ENCODE results near the gene TRIM25.

The TRIM25 gene

GRCh38 chr17:56928586-56928985 lies 14.7 kb upstream of the TRIM25 start:
- DNase-seq (ENCODE audit: low read depth in 1 of 2, low spot score in 1 of 2): no peak

- DNase-seq (ENCODE audit: low read depth in 1 of 2, low spot score in 1 of 2): no peak
These were observed 12.9 kb upstream of the TRIM25 start for GRCh38 chr17:56926704-56927103.

DNA sequence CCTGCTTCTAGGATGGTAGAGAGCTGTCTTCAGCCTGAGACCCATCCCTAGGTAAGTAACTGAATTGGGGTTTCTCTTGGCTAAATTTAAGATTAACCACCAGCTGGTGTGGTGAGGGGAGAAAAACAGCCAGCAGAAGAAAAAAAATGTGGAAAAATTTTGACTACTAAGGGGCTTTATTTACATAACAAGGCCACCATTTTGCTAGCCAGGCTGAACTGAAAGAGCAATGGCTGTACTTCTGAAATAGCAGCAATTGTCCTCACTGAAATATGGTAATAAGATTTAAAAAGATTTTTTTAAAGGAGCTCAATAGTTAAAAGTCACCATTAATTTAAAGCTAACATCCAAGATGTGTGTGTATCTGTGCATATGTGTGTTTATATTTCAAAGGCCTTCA lies 12.4 kb upstream of the TRIM25 start:
- DNase-seq (ENCODE audit: low read depth in 1 of 2, low spot score in 1 of 2): no peak

GRCh38 chr17:56925088-56925487 lies 11.2 kb upstream of the TRIM25 start:
- DNase-seq (ENCODE audit: low read depth in 1 of 2, low spot score in 1 of 2): no peak

- DNase-seq (ENCODE audit: low read depth in 1 of 2, low spot score in 1 of 2): no peak
These were observed 5.9 kb upstream of the TRIM25 start for GRCh38 chr17:56919717-56920116.

DNA sequence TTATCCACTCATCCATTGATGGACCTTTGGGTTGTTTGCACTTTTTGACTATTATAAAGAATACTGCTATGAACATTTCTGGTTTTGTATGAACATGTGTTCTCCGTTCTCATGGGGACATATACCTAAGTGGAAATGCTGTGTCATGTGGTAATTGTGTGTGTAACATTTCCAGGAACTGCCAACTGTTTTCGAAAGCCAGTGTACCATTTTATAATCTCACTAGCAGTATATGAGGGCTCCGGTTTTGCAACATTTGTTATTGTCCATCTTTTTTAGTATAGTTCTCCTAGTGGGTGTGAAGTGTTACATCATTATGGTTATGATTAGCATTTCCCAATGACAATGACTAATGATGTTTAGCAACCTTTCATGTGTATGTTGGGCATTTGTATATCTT lies 5.1 kb upstream of the TRIM25 start:
- DNase-seq (ENCODE audit: low read depth in 1 of 2, low spot score in 1 of 2): no peak

GRCh38 chr17:56917559-56918296 lies 3.9 kb upstream of the TRIM25 start:
- DNase-seq (ENCODE audit: low read depth in 1 of 2, low spot score in 1 of 2): no peak

DNA sequence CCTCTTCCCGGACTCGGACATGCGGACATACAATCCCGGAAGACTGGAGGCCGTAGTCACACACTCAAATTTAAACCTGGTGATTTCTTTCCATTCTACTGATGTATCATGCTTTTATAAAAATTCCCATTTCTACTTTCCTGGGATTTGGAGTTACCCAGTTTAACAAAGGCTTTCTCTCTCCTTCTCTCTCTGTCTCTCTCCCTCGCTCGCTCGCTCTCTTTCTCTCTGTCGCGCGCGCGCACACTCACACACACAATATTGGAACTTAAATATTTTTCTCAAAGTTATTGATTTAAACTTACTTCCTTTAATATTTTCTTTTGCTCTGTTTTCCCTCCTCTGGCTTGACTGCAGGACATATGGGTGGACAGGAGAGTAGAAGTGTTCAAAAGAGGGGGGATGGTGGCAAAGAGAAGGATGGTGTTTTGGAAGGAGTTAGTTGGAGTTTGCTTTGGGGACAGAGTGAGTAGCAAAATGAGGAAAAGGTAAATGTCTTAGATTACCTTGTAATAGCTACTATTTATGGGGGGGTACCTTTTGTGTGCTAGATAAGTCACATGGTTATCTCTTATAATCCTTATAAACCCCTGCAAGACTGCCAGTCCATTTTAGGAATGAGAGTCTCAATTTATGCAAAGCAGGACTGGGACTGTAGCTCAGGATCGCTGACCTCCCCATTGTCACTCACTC lies 878 bp upstream of the TRIM25 start:
- DNase-seq (ENCODE audit: low read depth in 1 of 2, low spot score in 1 of 2): no peak

DNA sequence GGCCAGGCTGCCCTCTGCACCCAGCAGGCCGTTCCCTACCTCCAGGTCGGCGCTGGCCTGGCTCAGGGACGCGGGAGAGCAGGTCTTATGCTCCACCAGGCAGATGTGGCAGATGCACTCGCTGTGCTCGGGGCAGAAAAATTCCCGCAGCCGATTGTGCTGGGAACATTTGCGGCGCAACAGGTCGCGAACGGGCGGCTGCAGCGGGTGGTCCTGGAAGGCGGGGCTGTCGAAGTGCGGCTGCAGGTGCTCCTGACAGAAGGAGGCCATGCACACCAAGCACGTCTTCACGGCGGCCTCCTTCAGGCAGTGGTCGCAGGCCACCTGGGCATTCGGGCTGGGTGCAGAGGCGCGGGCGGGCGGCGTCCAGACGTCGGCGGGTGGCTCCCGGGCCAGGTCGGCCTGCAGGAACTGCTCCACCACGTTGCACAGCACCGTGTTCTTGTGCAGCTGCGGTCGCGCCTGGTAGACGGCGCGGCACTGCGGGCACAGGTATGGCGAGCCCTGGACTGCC lies 439 bp downstream of the TRIM25 start:
- no peak for DNase-seq (ENCODE audit: low read depth in 1 of 2, low spot score in 1 of 2)

DNA sequence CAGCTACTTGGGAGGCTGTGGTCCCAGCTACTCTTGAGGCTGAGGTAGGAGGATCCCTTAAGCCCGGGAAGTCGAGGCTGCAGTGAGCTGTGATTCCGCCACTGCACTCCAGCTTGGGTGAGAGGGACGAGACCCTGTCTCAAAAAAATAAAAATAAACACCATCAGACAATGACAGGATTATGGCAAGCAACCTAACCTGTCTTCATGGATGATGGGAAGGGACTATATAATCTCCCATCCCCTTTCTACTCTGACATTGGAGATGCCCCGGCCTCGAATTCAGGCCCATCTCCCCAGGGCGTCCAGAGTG lies 893 bp downstream of the TRIM25 start:
- no peak for DNase-seq (ENCODE audit: low read depth in 1 of 2, low spot score in 1 of 2)

DNA sequence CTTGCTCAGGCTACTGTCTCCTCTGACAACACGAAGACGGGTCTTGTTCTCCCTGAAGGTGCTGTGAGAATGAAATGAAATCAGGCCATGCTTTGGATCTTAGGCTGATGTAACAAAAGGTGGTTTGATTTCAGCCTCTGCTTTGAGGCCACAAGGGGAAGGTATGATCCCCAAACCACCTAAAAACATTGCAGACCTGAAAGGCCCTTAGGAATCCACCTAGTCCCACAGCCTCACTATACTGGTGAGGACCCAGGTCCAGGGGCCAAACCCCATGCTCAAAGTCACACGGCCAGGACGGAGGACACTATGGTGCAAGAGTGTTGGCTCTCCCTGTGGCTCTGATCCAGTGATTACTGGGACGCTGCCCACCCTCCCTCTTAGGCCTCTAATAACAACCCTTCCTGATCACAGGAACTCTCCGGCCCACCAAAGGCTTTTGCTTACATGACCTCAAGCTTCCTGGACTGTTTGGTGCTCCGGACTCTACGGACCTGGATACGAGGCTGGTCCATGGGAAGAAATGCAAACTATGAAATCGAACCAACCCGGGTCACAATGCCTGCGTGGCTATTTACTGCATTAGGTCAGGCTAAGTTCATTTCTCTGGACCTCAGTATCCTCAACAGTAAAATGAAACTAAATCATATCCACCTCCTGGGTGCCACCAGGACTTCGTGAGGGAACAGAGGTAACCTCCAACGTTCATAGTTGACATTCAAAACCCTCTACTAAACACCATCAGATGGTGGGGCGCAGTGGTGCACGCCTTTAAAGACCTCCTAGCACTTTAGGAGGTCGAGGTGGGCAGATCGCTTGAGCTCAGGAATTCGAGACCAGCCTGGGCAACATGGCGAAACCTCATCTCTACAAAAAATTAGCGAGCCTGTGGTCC lies 1.5 kb downstream of the TRIM25 start:
- DNase-seq (ENCODE audit: low read depth in 1 of 2, low spot score in 1 of 2): no peak

DNA sequence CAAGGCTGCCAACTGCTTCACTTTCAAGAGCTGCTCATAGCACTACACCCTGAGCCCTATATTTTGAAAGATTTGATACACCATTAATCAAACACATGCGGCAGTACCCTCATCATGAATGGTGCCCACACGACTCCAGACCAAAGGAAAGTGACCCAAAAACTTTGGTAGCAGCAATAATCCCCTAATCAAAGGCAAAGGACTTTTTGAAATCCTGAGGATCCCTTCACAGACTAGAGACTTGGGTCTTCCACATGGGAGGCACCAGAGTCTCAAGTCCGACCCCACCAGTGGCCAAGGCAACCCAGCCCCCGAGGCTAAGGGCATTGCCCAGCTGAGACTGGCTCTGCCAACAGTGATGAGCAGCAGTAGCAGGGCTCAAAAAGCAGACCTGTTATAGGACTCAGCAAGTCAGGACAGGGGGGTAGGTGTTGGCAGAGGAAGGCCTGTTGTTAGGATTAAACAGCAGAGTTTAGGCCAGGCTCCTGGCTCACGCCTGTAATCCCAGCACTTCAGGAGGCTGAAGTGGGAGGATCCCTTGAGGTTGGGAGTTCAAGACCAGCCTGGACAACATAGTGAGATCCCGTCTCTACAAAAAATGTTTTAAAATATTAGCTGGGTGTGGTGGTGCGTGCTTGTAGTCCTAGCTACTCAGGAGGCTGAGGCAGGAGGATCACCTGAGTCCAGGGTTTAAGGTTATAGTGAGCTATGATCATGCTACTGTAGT lies 3.2 kb downstream of the TRIM25 start:
- no peak for DNase-seq (ENCODE audit: low read depth in 1 of 2, low spot score in 1 of 2)

GRCh38 chr17:56909742-56910508 lies 3.9 kb downstream of the TRIM25 start:
- DNase-seq (ENCODE audit: low read depth in 1 of 2, low spot score in 1 of 2): no peak

DNA sequence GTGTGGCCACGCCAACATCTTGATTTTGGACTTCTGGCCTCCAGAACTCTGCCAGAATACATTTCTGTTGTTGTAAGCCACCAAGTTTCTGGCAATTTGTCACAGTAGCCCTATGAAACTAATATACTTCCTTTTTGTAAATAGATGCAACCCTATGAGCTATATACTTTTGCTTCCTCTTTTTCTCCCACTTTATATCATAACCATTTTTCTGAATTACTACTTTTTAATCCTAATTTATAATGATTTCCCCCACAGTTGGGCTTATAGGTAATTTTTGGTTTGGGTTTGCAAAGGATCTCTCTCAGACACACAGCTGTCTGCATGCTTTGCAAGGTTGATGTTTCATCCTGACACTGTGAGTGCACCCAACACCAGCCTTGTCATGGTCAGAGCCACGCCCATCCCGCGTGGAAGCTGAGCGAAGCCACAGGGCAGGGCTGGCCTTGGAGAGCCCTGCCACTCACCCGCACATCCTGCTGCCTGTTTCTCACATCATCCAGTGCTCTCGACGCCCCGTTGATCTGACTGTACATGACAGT lies 5.8 kb downstream of the TRIM25 start:
- DNase-seq (ENCODE audit: low read depth in 1 of 2, low spot score in 1 of 2): no peak

GRCh38 chr17:56903560-56903959 lies 10.3 kb downstream of the TRIM25 start:
- DNase-seq (ENCODE audit: low read depth in 1 of 2, low spot score in 1 of 2): no peak

DNA sequence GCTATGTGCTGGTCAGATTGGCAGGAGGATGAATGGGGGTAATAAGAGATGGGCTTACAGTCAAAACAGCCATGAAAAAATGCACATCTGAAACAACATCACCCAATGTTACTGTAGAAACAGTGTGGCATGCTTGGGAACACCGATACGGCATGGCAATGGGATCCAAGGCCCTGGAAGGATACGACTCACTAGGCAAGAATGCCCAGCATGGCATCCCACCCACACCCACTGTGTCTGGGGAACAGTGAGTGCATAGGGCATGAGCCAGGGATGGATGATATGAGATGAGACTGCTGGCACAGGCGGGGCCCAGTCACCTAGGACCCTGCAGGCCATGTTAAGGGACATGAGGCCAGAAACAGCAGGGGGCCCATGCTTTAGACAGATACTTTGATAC lies 11.5 kb downstream of the TRIM25 start:
- no peak for DNase-seq (ENCODE audit: low read depth in 1 of 2, low spot score in 1 of 2)

- no peak for DNase-seq (ENCODE audit: low read depth in 1 of 2, low spot score in 1 of 2)
These were observed 14.4 kb downstream of the TRIM25 start for GRCh38 chr17:56899403-56899802.

- no peak for DNase-seq (ENCODE audit: low read depth in 1 of 2, low spot score in 1 of 2)
These were observed 15.0 kb downstream of the TRIM25 start for GRCh38 chr17:56898874-56899273.

- no peak for DNase-seq (ENCODE audit: low read depth in 1 of 2, low spot score in 1 of 2)
These were observed 16.0 kb downstream of the TRIM25 start for GRCh38 chr17:56897646-56898424.

Measured in activated T-helper 1 cell treated with anti-CD3 and anti-CD28 coated beads, Interleukin-2, amount 50 U/mL, for 16 hours (primary cell).